Gastrocnemius medialis (tissue), 4 donors: Measurements from ENCODE around the gene TMEM164.

Experiments
- POLR2A ChIP-seq, 2 donors: fragments of 450-650 bp; IDR thresholded peaks; one replicate each; pipeline ENCODE4 v1.6.1; 2017; ENCODE audit warnings: antibody characterized with exemption in 2 of 2, mild to moderate bottlenecking in 2 of 2, moderate library complexity in 2 of 2
- TF ChIP-seq, protein P1 (sequence below), 5 experiments: fragments of 450-650 bp in 3 of 5; fragments of 200-600 bp in 2 of 5; sonication (generic) in 2 of 5; IDR thresholded peaks in 4 of 5; conservative IDR thresholded peaks in 1 of 5; 1 replicate in 4 of 5; 2 replicates in 1 of 5; pipeline ENCODE4 v1.5.1; 2016 to 2019; ENCODE audit warnings: antibody characterized with exemption in 5 of 5, mild to moderate bottlenecking in 3 of 5, moderate library complexity in 3 of 5

DNA sequence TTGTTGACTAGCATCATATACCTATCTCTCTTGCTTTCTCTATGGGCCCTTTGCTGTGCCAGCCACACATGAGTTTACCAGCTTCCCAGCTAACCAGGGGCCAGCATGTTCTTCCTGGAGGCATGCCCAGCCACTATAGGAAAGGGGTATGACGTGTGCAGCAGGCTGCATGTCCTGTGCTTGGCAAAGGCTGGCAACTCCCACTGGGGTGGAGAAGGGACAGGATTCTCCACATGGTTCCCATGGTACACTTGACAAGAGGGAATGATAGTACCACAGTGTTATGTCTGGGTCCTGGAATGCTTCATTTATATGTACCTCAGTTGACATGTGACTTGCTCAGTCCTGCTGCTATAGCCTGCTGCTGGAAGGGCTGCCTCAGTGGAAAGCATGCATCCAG, 78.8 kb downstream of the TMEM164 start:
- TF ChIP-seq, protein P1, sequence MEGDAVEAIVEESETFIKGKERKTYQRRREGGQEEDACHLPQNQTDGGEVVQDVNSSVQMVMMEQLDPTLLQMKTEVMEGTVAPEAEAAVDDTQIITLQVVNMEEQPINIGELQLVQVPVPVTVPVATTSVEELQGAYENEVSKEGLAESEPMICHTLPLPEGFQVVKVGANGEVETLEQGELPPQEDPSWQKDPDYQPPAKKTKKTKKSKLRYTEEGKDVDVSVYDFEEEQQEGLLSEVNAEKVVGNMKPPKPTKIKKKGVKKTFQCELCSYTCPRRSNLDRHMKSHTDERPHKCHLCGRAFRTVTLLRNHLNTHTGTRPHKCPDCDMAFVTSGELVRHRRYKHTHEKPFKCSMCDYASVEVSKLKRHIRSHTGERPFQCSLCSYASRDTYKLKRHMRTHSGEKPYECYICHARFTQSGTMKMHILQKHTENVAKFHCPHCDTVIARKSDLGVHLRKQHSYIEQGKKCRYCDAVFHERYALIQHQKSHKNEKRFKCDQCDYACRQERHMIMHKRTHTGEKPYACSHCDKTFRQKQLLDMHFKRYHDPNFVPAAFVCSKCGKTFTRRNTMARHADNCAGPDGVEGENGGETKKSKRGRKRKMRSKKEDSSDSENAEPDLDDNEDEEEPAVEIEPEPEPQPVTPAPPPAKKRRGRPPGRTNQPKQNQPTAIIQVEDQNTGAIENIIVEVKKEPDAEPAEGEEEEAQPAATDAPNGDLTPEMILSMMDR (IDR thresholded peaks at IDR 0.05 in 4 of 5, conservative IDR thresholded peaks at IDR 0.05 in 1 of 5), result no peak
- no peak for TF ChIP-seq POLR2A (IDR thresholded peaks at IDR 0.05)
